ENCODE data around the gene SPATA9. TPM values are rescaled to one million over a fixed set of nuclear protein-coding genes. Genes with fewer than 3 reads are reported as not detected.
"Not testable (repeated sequence)": the region's sequence is repeated elsewhere in the genome, so short reads cannot be mapped to it uniquely, and the experiment has no call there.

The SPATA9 gene
- total RNA-seq, 6 donors from 2014 or later = 0.23 TPM; not detected in 5

- H3K36me3 ChIP-seq = no peaks in the 10 kb centered on the region
- H3K27me3 ChIP-seq = no peaks in the 10 kb centered on the region
- DNase-seq (no peak), ATAC-seq (ENCODE audit: low FRiP score in 2 of 2) (no peak)
- H3K4me1 ChIP-seq = no peaks in the 10 kb centered on the region
- no peak overlapping the region for H3K4me3 ChIP-seq
- no peak for TF ChIP-seq POLR2A (IDR thresholded peaks at IDR 0.05)
- H3K9me3 ChIP-seq = no peaks in the 10 kb centered on the region
- 79 to 85% methylated on average over 9 of the region's 9 CpGs for WGBS, 2 donors
- no peak overlapping the region for H3K27ac ChIP-seq
Observed at GRCh38 chr5:95707055-95707454, 24.3 kb upstream of the SPATA9 start.

GRCh38 chr5:95706196-95706595 is 23.4 kb upstream of the SPATA9 start:
- not testable (repeated sequence) for ATAC-seq (ENCODE audit: low FRiP score in 2 of 2); H3K27me3 ChIP-seq; DNase-seq; H3K4me3 ChIP-seq; H3K27ac ChIP-seq; H3K4me1 ChIP-seq; H3K36me3 ChIP-seq; H3K9me3 ChIP-seq
- WGBS, 2 donors = 83 to 92% methylated on average over 5 of the region's 5 CpGs

GRCh38 chr5:95704150-95704549 is 21.4 kb upstream of the SPATA9 start:
- no peak for ATAC-seq (ENCODE audit: low FRiP score in 2 of 2)
- H3K4me3 ChIP-seq = no peak overlapping the region
- no peak for DNase-seq
- no peaks in the 10 kb centered on the region for H3K9me3 ChIP-seq
- no peaks in the 10 kb centered on the region for H3K4me1 ChIP-seq
- no peak overlapping the region for H3K27ac ChIP-seq
- H3K36me3 ChIP-seq = no peaks in the 10 kb centered on the region
- TF ChIP-seq POLR2A (IDR thresholded peaks at IDR 0.05) = no peak
- TF ChIP-seq, protein P1, sequence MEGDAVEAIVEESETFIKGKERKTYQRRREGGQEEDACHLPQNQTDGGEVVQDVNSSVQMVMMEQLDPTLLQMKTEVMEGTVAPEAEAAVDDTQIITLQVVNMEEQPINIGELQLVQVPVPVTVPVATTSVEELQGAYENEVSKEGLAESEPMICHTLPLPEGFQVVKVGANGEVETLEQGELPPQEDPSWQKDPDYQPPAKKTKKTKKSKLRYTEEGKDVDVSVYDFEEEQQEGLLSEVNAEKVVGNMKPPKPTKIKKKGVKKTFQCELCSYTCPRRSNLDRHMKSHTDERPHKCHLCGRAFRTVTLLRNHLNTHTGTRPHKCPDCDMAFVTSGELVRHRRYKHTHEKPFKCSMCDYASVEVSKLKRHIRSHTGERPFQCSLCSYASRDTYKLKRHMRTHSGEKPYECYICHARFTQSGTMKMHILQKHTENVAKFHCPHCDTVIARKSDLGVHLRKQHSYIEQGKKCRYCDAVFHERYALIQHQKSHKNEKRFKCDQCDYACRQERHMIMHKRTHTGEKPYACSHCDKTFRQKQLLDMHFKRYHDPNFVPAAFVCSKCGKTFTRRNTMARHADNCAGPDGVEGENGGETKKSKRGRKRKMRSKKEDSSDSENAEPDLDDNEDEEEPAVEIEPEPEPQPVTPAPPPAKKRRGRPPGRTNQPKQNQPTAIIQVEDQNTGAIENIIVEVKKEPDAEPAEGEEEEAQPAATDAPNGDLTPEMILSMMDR (IDR thresholded peaks at IDR 0.05) = no peak
- TF ChIP-seq POLR2AphosphoS5 (IDR thresholded peaks at IDR 0.05) = no peak
- no peak for TF ChIP-seq EP300 (IDR thresholded peaks at IDR 0.05)
- H3K27me3 ChIP-seq = no peaks in the 10 kb centered on the region
- 63 to 76% methylated on average over 1 of the region's 1 CpG for WGBS, 2 donors

GRCh38 chr5:95701074-95701473 is 18.3 kb upstream of the SPATA9 start:
- no peak for TF ChIP-seq EP300 (IDR thresholded peaks at IDR 0.05)
- TF ChIP-seq, protein P1 (IDR thresholded peaks at IDR 0.05) = no peak
- no peak for TF ChIP-seq POLR2A (IDR thresholded peaks at IDR 0.05)
- TF ChIP-seq POLR2AphosphoS5 (IDR thresholded peaks at IDR 0.05) = no peak
- ATAC-seq (ENCODE audit: low FRiP score in 2 of 2) (no peak), DNase-seq (no peak)
- H3K9me3 ChIP-seq = no peaks in the 10 kb centered on the region
- H3K27me3 ChIP-seq = no peaks in the 10 kb centered on the region
- no peak overlapping the region for H3K4me3 ChIP-seq
- no peak overlapping the region for H3K27ac ChIP-seq
- H3K4me1 ChIP-seq = no peaks in the 10 kb centered on the region
- no peaks in the 10 kb centered on the region for H3K36me3 ChIP-seq

GRCh38 chr5:95699337-95699736 is 16.5 kb upstream of the SPATA9 start:
- ATAC-seq (ENCODE audit: low FRiP score in 2 of 2) (no peak), DNase-seq (no peak)
- H3K4me1 ChIP-seq = no peaks in the 10 kb centered on the region
- H3K27ac ChIP-seq = no peak overlapping the region
- TF ChIP-seq POLR2AphosphoS5 (IDR thresholded peaks at IDR 0.05) (no peak), EP300 (IDR thresholded peaks at IDR 0.05) (no peak), POLR2A (IDR thresholded peaks at IDR 0.05) (no peak)
- TF ChIP-seq, protein P1 (IDR thresholded peaks at IDR 0.05) = no peak
- no peaks in the 10 kb centered on the region for H3K36me3 ChIP-seq
- no peaks in the 10 kb centered on the region for H3K27me3 ChIP-seq
- 100% methylated on average over 1 of the region's 1 CpG for WGBS, 2 donors
- no peak overlapping the region for H3K4me3 ChIP-seq
- no peaks in the 10 kb centered on the region for H3K9me3 ChIP-seq

DNA sequence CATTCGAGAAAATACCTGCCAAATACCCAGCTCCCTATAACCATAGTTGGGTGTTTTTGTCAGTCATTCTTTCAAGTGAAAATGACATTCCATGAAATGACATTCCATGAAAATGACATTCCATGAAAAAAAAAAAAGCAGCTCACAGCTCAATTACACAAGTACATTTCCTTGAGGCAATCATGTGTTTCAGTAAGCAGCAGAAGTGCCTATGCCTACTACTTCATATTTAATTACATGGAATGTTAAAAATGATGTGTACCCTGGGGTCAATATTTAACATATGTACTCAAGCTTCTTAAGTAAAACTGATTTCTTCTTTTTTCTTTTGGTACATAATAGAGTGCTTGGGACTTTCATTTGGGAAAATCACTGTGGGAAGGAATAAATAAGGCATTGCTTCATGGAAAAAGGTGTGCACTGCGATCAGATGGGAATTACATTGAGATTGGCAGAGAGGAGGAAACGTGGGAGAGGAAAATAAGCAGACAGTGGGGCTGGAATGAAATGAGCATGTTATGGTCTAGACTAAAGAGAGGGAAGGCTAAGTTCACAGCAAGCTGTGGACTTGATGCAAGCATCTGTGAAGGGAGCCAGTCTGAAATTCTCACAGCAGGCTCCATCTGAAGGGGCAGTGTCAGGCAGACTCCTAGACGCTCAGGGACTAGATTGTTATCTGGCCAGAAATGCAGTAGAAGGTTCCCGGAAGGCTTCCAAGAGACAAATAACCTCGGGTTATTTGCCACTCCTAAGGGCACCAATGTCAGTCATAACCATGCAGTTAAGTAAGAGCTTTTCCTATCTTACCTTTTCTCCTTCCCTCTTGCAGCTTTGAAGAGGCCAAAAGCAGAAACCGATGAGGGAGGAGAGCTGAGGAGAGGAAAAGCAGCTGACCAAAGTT is 15.2 kb upstream of the SPATA9 start:
- Histone ChIP-seq H3K36me3 (no peaks in the 10 kb centered on the region), H3K4me3 (no peak overlapping the region), H3K27ac (peak overlapping the region in 1 of 4 donors; percentile 24), H3K27me3 (no peaks in the 10 kb centered on the region), H3K9me3 (no peaks in the 10 kb centered on the region), H3K4me1 (no peaks in the 10 kb centered on the region)
- DNase-seq (no peak), ATAC-seq (ENCODE audit: low FRiP score in 2 of 2) (no peak)
- TF ChIP-seq POLR2AphosphoS5 (IDR thresholded peaks at IDR 0.05) (no peak), POLR2A (IDR thresholded peaks at IDR 0.05) (no peak), EP300 (IDR thresholded peaks at IDR 0.05) (no peak)
- TF ChIP-seq, protein P1 (IDR thresholded peaks at IDR 0.05) = no peak
- 43 to 44% methylated on average over 7 of the region's 7 CpGs for WGBS, 2 donors

Measured in upper lobe of left lung (tissue), 6 donors.